ENCODE data around the gene MRPS12.

The MRPS12 gene

DNA sequence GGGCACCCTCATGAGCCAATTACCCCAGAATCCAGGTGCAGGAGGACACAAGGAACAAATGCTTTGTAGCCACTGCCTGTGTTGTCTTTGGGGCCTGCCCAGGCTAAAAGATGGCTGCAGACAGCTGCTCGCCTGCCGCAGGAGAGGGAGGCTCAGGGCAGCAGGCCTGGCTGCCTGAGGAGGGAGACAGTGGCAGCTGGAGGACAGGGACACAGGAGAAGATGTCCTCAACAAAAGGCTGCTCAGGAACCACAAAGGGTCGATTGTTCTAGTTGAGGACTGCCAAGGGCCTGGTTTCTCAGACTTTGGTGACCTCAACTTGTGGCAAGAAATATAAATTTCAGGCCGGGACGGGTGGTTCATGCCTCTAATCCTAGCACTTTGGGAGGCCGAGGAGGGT lies 39.0 kb upstream of the MRPS12 start:
- Histone ChIP-seq H3K9me3 (ENCODE audit: control insufficient read depth, insufficient read depth, low read depth, low read length) (no peaks in the 10 kb centered on the region), H3K27ac (ENCODE audit: extremely low read depth, low read depth, low read length) (no peak overlapping the region), H3K4me3 (ENCODE audit: low read depth, low read length) (no peak overlapping the region), H3K4me1 (ENCODE audit: control insufficient read depth, insufficient read depth, low read length) (peaks cover 3% of the 10 kb centered on the region; the same call in 1 of the 2 replicates), H3K36me3 (ENCODE audit: control insufficient read depth in 2 of 2, insufficient read depth in 1 of 2, low read length in 2 of 2) (peaks cover 24 to 31% of the 10 kb centered on the region in 2 experiments)
- TF ChIP-seq ZNF23 (tag by site-specific recombination; IDR thresholded peaks at IDR 0.05; ENCODE audit: borderline replicate concordance) (no peak), ZNF24 (tag by site-specific recombination; IDR thresholded peaks at IDR 0.05) (no peak), ZNF391 (tag by site-specific recombination; IDR thresholded peaks at IDR 0.05; ENCODE audit: borderline replicate concordance, low read depth) (no peak), ZNF140 (tag by site-specific recombination; IDR thresholded peaks at IDR 0.05) (no peak), IKZF3 (tag by site-specific recombination; IDR thresholded peaks at IDR 0.05) (no peak), ZNF221 (tag by site-specific recombination; IDR thresholded peaks at IDR 0.05; ENCODE audit: borderline replicate concordance) (no peak), PRDM2 (tag by site-specific recombination; IDR thresholded peaks at IDR 0.05; ENCODE audit: borderline replicate concordance) (no peak), ZNF19 (tag by site-specific recombination; IDR thresholded peaks at IDR 0.05; ENCODE audit: low read depth) (no peak), ZFP41 (tag by site-specific recombination; IDR thresholded peaks at IDR 0.05; ENCODE audit: borderline replicate concordance) (no peak), ZNF423 (tag by site-specific recombination; IDR thresholded peaks at IDR 0.05) (no peak), ZNF837 (tag by site-specific recombination; IDR thresholded peaks at IDR 0.05) (no peak)
- TF ChIP-seq, protein P1, sequence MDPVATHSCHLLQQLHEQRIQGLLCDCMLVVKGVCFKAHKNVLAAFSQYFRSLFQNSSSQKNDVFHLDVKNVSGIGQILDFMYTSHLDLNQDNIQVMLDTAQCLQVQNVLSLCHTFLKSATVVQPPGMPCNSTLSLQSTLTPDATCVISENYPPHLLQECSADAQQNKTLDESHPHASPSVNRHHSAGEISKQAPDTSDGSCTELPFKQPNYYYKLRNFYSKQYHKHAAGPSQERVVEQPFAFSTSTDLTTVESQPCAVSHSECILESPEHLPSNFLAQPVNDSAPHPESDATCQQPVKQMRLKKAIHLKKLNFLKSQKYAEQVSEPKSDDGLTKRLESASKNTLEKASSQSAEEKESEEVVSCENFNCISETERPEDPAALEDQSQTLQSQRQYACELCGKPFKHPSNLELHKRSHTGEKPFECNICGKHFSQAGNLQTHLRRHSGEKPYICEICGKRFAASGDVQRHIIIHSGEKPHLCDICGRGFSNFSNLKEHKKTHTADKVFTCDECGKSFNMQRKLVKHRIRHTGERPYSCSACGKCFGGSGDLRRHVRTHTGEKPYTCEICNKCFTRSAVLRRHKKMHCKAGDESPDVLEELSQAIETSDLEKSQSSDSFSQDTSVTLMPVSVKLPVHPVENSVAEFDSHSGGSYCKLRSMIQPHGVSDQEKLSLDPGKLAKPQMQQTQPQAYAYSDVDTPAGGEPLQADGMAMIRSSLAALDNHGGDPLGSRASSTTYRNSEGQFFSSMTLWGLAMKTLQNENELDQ (tag by site-specific recombination; IDR thresholded peaks at IDR 0.05; ENCODE audit: low read depth): no peak
- TF ChIP-seq, protein P2, sequence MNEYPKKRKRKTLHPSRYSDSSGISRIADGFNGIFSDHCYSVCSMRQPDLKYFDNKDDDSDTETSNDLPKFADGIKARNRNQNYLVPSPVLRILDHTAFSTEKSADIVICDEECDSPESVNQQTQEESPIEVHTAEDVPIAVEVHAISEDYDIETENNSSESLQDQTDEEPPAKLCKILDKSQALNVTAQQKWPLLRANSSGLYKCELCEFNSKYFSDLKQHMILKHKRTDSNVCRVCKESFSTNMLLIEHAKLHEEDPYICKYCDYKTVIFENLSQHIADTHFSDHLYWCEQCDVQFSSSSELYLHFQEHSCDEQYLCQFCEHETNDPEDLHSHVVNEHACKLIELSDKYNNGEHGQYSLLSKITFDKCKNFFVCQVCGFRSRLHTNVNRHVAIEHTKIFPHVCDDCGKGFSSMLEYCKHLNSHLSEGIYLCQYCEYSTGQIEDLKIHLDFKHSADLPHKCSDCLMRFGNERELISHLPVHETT (tag by site-specific recombination; IDR thresholded peaks at IDR 0.05): no peak
- TF ChIP-seq, protein P3, sequence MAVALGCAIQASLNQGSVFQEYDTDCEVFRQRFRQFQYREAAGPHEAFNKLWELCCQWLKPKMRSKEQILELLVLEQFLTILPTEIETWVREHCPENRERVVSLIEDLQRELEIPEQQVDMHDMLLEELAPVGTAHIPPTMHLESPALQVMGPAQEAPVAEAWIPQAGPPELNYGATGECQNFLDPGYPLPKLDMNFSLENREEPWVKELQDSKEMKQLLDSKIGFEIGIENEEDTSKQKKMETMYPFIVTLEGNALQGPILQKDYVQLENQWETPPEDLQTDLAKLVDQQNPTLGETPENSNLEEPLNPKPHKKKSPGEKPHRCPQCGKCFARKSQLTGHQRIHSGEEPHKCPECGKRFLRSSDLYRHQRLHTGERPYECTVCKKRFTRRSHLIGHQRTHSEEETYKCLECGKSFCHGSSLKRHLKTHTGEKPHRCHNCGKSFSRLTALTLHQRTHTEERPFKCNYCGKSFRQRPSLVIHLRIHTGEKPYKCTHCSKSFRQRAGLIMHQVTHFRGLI (tag by site-specific recombination; IDR thresholded peaks at IDR 0.05): no peak
- TF ChIP-seq, protein P4, sequence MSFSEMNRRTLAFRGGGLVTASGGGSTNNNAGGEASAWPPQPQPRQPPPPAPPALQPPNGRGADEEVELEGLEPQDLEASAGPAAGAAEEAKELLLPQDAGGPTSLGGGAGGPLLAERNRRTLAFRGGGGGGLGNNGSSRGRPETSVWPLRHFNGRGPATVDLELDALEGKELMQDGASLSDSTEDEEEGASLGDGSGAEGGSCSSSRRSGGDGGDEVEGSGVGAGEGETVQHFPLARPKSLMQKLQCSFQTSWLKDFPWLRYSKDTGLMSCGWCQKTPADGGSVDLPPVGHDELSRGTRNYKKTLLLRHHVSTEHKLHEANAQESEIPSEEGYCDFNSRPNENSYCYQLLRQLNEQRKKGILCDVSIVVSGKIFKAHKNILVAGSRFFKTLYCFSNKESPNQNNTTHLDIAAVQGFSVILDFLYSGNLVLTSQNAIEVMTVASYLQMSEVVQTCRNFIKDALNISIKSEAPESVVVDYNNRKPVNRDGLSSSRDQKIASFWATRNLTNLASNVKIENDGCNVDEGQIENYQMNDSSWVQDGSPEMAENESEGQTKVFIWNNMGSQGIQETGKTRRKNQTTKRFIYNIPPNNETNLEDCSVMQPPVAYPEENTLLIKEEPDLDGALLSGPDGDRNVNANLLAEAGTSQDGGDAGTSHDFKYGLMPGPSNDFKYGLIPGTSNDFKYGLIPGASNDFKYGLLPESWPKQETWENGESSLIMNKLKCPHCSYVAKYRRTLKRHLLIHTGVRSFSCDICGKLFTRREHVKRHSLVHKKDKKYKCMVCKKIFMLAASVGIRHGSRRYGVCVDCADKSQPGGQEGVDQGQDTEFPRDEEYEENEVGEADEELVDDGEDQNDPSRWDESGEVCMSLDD (tag by site-specific recombination; IDR thresholded peaks at IDR 0.05): no peak
- POLR2A ChIA-PET: interaction anchor here (0.7 to 2.3 kb wide), 2 partner anchors 26 to 43 kb away, joined by 3 to 6 read pairs; no protein-coding TSS in a partner anchor
- CTCF ChIA-PET: interaction anchor here (1.0 to 3.0 kb wide), 2 partner anchors 39 to 489 kb away, joined by 3 to 13 read pairs; partner anchors contain the start of genes FAM98C, MRPS12 and SARS2

All from HEK293 (cell line).